HG03025 (cell line): ENCODE data around the gene RIPOR3.
"Not testable (repeated sequence)": the region's sequence is repeated elsewhere in the genome, so short reads cannot be mapped to it uniquely, and the experiment has no call there.

Experiments used
- ATAC-seq: cut with Tn5 transposase; IDR thresholded peaks from one replicate; pipeline ENCODE4 v1.9.1; 2021; ENCODE audit warnings: mild to moderate bottlenecking, moderate library complexity; ENCODE audit not compliant: unreplicated experiment, low FRiP score

The RIPOR3 gene

GRCh38 chr20:50704514-50704913 lies 13.2 kb upstream of the RIPOR3 start:
- no peak for ATAC-seq

- not testable (repeated sequence) for ATAC-seq
Measured at GRCh38 chr20:50703651-50704438, 12.5 kb upstream of the RIPOR3 start.

- ATAC-seq: no peak
Measured at GRCh38 chr20:50701041-50701963, 10.0 kb upstream of the RIPOR3 start.

- no peak for ATAC-seq
Measured at GRCh38 chr20:50699688-50700087, 8.3 kb upstream of the RIPOR3 start.

GRCh38 chr20:50698255-50698654 lies 6.9 kb upstream of the RIPOR3 start:
- not testable (repeated sequence) for ATAC-seq

GRCh38 chr20:50695135-50695872 lies 4.0 kb upstream of the RIPOR3 start:
- ATAC-seq: no peak

GRCh38 chr20:50694379-50695134 lies 3.2 kb upstream of the RIPOR3 start:
- no peak for ATAC-seq

- ATAC-seq: no peak
Measured at GRCh38 chr20:50693001-50693400, 1.7 kb upstream of the RIPOR3 start.

GRCh38 chr20:50692552-50692933 lies 1.2 kb upstream of the RIPOR3 start:
- no peak for ATAC-seq

GRCh38 chr20:50691573-50692551 lies 520 bp upstream of the RIPOR3 start:
- ATAC-seq: no peak

GRCh38 chr20:50689864-50690649 lies 1.3 kb downstream of the RIPOR3 start:
- no peak for ATAC-seq

- ATAC-seq: no peak
Measured at GRCh38 chr20:50688256-50688975, 2.9 kb downstream of the RIPOR3 start.

- ATAC-seq: no peak
Measured at GRCh38 chr20:50686821-50687220, 4.5 kb downstream of the RIPOR3 start.

- ATAC-seq: no peak
Measured at GRCh38 chr20:50683570-50683969, 7.8 kb downstream of the RIPOR3 start.

GRCh38 chr20:50682947-50683530 lies 8.3 kb downstream of the RIPOR3 start:
- no peak for ATAC-seq

- ATAC-seq: no peak
Measured at GRCh38 chr20:50682065-50682464, 9.3 kb downstream of the RIPOR3 start.

GRCh38 chr20:50681359-50682064 lies 9.8 kb downstream of the RIPOR3 start:
- ATAC-seq: no peak
